ENCODE measurements around the gene PHLPP2.
A peak's percentile ranks its signal among the peaks of the same experiment; 100 is the strongest.

Gene PHLPP2

DNA sequence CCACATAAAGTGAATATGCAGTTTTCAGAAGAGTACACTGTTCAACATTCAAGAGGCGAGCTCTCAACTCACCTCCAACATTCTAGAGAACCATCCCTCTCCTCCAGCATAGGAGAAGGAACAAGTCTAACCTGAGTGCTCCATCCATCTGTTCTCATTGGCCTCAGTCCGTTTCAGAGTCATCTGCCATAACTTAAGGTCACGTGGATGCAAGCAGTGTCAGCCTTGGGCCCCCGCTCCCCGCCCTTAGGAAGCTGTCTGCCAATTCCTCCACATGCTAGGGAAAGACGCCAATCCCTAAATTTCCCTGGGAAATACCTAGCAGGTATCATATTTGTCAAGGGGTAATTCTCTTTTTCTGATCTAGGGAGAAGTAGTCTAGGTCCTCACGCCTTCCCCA is 77.1 kb downstream of the PHLPP2 start:
- H3K27me3 ChIP-seq (ENCODE audit: insufficient read depth, insufficient read length) = no peaks in the 10 kb centered on the region
- peaks cover 66% of the 10 kb centered on the region for H3K36me3 ChIP-seq (ENCODE audit: insufficient read depth, insufficient read length, low read length)
- DNase-seq (ENCODE audit: low read depth, low spot score) = no peak
- TF ChIP-seq YY1 (IDR thresholded peaks at IDR 0.05; ENCODE audit: insufficient read depth, insufficient read length) = no peak
- no peak for TF ChIP-seq SUZ12 (IDR thresholded peaks at IDR 0.05; ENCODE audit: extremely low read depth, insufficient read depth, insufficient read length)
- no peak for TF ChIP-seq ZNF274 (IDR thresholded peaks at IDR 0.05; ENCODE audit: low read depth, low read length)
- H3K4me3 ChIP-seq (ENCODE audit: insufficient read length, low read depth) = no peak overlapping the region
- no peaks in the 10 kb centered on the region for H3K9me3 ChIP-seq (ENCODE audit: insufficient read depth, low read length)
- H3K4me1 ChIP-seq (ENCODE audit: insufficient read depth, insufficient read length) = no peaks in the 10 kb centered on the region
- H3K9ac ChIP-seq (ENCODE audit: insufficient read length, low read depth) = no peak overlapping the region

DNA sequence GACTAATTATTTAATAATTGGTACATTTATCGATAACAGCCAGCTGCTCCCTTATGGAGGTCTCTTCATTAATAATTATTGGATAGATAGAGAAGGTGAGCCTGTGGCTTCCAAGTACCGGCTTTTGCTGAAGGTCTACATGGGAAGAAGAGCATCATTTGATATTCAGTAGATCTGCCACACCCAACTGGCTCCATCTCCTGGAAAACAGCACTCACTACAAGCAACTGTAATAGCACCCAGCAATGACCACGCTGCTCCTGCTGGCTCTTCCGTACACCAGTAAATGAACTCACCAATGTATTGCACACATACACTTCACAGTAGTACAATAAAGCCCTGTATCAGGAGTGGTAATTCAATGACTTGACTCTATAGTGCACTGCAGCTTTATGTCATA is 79.1 kb downstream of the PHLPP2 start:
- Histone ChIP-seq H3K36me3 (ENCODE audit: insufficient read depth, insufficient read length, low read length) (peaks cover 51% of the 10 kb centered on the region), H3K4me1 (ENCODE audit: insufficient read depth, insufficient read length) (peaks cover 1% of the 10 kb centered on the region), H3K9me3 (ENCODE audit: insufficient read depth, low read length) (no peaks in the 10 kb centered on the region), H3K27me3 (ENCODE audit: insufficient read depth, insufficient read length) (no peaks in the 10 kb centered on the region), H3K9ac (ENCODE audit: insufficient read length, low read depth) (no peak overlapping the region), H3K4me3 (ENCODE audit: insufficient read length, low read depth) (no peak overlapping the region)
- no peak for DNase-seq (ENCODE audit: low read depth, low spot score)
- TF ChIP-seq SUZ12 (IDR thresholded peaks at IDR 0.05; ENCODE audit: extremely low read depth, insufficient read depth, insufficient read length) (no peak), YY1 (IDR thresholded peaks at IDR 0.05; ENCODE audit: insufficient read depth, insufficient read length) (no peak), ZNF274 (IDR thresholded peaks at IDR 0.05; ENCODE audit: low read depth, low read length) (no peak)

DNA sequence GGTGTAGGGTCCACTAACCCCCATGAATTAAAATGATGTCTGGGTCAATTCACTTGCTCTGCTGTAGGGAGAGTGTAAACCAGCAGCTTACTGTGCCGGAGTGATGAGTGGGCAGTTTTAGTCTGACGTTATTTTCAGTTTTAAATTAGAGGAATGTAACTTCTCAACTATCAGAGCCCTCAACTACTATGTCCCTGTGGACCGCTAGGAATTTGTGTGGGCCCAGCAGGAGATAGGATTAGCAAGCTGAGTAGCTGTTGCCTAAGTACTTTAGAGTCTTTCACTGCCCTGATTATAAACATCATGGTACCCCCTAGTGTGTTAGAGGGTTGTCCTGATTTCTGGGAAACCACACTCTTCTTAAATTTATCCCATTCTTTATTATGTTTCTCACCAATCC is 87.1 kb downstream of the PHLPP2 start:
- no peak overlapping the region for H3K4me3 ChIP-seq (ENCODE audit: insufficient read length, low read depth)
- H3K36me3 ChIP-seq (ENCODE audit: insufficient read depth, insufficient read length, low read length) = peaks cover 5% of the 10 kb centered on the region
- TF ChIP-seq SUZ12 (IDR thresholded peaks at IDR 0.05; ENCODE audit: extremely low read depth, insufficient read depth, insufficient read length) (no peak), YY1 (IDR thresholded peaks at IDR 0.05; ENCODE audit: insufficient read depth, insufficient read length) (no peak), ZNF274 (IDR thresholded peaks at IDR 0.05; ENCODE audit: low read depth, low read length) (no peak)
- H3K4me1 ChIP-seq (ENCODE audit: insufficient read depth, insufficient read length) = peaks cover 8% of the 10 kb centered on the region
- H3K9ac ChIP-seq (ENCODE audit: insufficient read length, low read depth) = no peak overlapping the region
- no peaks in the 10 kb centered on the region for H3K9me3 ChIP-seq (ENCODE audit: insufficient read depth, low read length)
- no peaks in the 10 kb centered on the region for H3K27me3 ChIP-seq (ENCODE audit: insufficient read depth, insufficient read length)
- DNase-seq (ENCODE audit: low read depth, low spot score) = peak; percentile 88

DNA sequence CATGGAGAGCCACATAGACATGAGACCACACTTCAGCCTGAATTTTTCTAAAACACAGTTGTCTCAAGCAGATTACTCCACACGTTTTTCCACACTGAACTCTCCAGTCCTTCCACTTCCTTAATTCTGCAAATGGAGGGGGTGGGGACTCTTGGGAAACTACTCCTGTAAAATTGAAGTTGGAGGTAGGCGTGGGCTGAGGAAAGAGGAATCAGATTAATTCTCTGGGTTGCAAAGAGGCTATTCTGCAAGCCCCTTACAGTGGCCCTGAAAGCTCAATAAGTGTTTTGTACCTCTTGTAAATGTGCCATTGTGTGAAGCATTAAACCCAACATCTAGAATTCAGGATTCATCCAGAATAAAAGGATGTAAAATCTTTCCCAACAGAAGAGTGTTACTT is 88.9 kb downstream of the PHLPP2 start:
- no peak overlapping the region for H3K9ac ChIP-seq (ENCODE audit: insufficient read length, low read depth)
- peaks cover 8% of the 10 kb centered on the region for H3K4me1 ChIP-seq (ENCODE audit: insufficient read depth, insufficient read length)
- H3K27me3 ChIP-seq (ENCODE audit: insufficient read depth, insufficient read length) = no peaks in the 10 kb centered on the region
- peaks cover 4% of the 10 kb centered on the region for H3K36me3 ChIP-seq (ENCODE audit: insufficient read depth, insufficient read length, low read length)
- H3K9me3 ChIP-seq (ENCODE audit: insufficient read depth, low read length) = no peaks in the 10 kb centered on the region
- TF ChIP-seq SUZ12 (IDR thresholded peaks at IDR 0.05; ENCODE audit: extremely low read depth, insufficient read depth, insufficient read length) (no peak), YY1 (IDR thresholded peaks at IDR 0.05; ENCODE audit: insufficient read depth, insufficient read length) (no peak)
- DNase-seq (ENCODE audit: low read depth, low spot score) = no peak
- H3K4me3 ChIP-seq (ENCODE audit: insufficient read length, low read depth) = no peak overlapping the region

DNA sequence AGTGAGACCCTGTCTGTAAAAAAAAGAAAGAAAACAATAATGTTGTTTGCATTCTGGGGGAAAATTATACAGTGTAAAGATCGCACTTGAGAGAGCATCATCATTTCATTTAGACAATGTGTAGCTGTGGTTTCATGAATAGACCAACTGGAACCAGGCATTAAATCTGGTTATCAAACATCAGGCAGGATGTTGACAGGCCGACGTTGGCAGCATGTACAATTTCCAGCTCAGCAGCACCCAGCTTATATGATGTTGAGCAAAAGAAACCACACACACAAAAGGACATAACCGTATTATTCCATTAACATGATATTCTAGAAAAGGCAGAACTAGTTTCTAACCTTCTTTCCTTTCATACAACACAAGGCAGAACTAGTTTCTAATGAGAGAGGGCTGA is 92.7 kb downstream of the PHLPP2 start:
- no peak for DNase-seq (ENCODE audit: low read depth, low spot score)
- no peak overlapping the region for H3K9ac ChIP-seq (ENCODE audit: insufficient read length, low read depth)

DNA sequence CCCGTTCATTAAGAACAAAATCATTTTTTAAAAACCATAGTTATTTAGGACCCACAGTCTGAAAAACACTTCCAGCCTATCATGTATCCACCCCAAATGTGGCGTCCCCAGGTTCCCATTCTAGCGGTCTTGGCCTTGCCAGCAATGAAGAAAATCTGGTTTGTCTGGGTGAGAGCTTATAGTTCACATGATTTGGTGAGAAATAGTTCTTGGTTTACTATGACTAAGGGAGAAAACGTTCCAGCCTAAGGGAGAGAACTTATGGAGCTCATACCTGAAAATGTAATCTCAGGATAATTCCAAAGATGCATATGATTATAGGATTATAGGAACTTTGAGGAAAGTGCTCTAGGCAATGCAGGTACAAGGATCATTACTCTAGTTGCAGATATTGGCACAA is 93.7 kb downstream of the PHLPP2 start:
- no peak for DNase-seq (ENCODE audit: low read depth, low spot score)
- TF ChIP-seq SUZ12 (IDR thresholded peaks at IDR 0.05; ENCODE audit: extremely low read depth, insufficient read depth, insufficient read length) (no peak), ZNF274 (IDR thresholded peaks at IDR 0.05; ENCODE audit: low read depth, low read length) (no peak), YY1 (IDR thresholded peaks at IDR 0.05; ENCODE audit: insufficient read depth, insufficient read length) (no peak)
- Histone ChIP-seq H3K9ac (ENCODE audit: insufficient read length, low read depth) (no peak overlapping the region), H3K36me3 (ENCODE audit: insufficient read depth, insufficient read length, low read length) (no peaks in the 10 kb centered on the region), H3K27me3 (ENCODE audit: insufficient read depth, insufficient read length) (peaks cover 12% of the 10 kb centered on the region), H3K4me1 (ENCODE audit: insufficient read depth, insufficient read length) (peaks cover 10% of the 10 kb centered on the region), H3K4me3 (ENCODE audit: insufficient read length, low read depth) (no peak overlapping the region), H3K9me3 (ENCODE audit: insufficient read depth, low read length) (no peaks in the 10 kb centered on the region)

More for the DNA sequence above, 92.7 kb downstream of the PHLPP2 start:
- Histone ChIP-seq H3K4me3 (ENCODE audit: insufficient read length, low read depth) (no peak overlapping the region), H3K36me3 (ENCODE audit: insufficient read depth, insufficient read length, low read length) (no peaks in the 10 kb centered on the region), H3K27me3 (ENCODE audit: insufficient read depth, insufficient read length) (peaks cover 3% of the 10 kb centered on the region), H3K9me3 (ENCODE audit: insufficient read depth, low read length) (no peaks in the 10 kb centered on the region), H3K4me1 (ENCODE audit: insufficient read depth, insufficient read length) (peaks cover 8% of the 10 kb centered on the region)
- TF ChIP-seq SUZ12 (IDR thresholded peaks at IDR 0.05; ENCODE audit: extremely low read depth, insufficient read depth, insufficient read length) (no peak), ZNF274 (IDR thresholded peaks at IDR 0.05; ENCODE audit: low read depth, low read length) (no peak), YY1 (IDR thresholded peaks at IDR 0.05; ENCODE audit: insufficient read depth, insufficient read length) (no peak)

DNA sequence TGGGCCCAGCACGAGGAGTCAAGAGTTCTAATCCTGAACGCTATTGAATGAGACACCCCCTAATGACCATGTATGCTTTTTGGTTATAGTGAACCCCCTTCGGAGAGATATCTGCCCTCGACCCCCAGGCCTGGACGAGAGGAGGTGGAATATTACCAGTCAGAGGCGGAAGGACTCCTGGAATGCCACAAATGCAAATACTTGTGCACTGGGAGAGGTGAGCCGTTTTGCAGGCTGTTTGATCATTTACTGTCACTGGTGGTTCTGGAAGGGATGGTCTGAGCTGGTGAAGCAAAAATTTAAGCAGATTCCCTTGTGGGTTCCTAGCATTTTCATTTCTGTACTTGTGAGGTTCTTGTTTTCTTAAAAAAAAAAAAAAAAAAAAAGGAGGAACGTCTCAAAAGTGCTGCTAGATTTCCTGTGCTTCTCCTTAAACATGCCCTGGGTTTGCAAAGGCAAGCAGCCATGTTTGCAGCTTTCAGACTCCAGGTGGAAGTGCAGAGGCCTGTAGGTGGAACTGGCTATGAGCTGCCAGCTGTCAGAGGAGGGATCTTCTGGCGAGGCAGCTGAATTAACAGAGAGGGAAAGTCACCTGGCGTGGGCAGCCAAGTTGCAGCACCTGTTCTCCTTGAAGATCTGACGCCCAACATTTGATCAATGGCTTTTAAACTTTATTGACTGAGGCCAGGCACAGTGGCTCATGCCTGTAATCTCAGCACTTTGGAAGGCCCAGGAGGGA is 95.1 kb downstream of the PHLPP2 start:
- peaks cover 25% of the 10 kb centered on the region for H3K27me3 ChIP-seq (ENCODE audit: insufficient read depth, insufficient read length)
- TF ChIP-seq SUZ12 (IDR thresholded peaks at IDR 0.05; ENCODE audit: extremely low read depth, insufficient read depth, insufficient read length) (no peak), ZNF274 (IDR thresholded peaks at IDR 0.05; ENCODE audit: low read depth, low read length) (no peak), YY1 (IDR thresholded peaks at IDR 0.05; ENCODE audit: insufficient read depth, insufficient read length) (no peak)
- peak overlapping the region; percentile 47 for H3K9ac ChIP-seq (ENCODE audit: insufficient read length, low read depth)
- H3K4me1 ChIP-seq (ENCODE audit: insufficient read depth, insufficient read length) = peaks cover 12% of the 10 kb centered on the region
- no peaks in the 10 kb centered on the region for H3K36me3 ChIP-seq (ENCODE audit: insufficient read depth, insufficient read length, low read length)
- DNase-seq (ENCODE audit: low read depth, low spot score) = no peak
- H3K9me3 ChIP-seq (ENCODE audit: insufficient read depth, low read length) = no peaks in the 10 kb centered on the region
- H3K4me3 ChIP-seq (ENCODE audit: insufficient read length, low read depth) = no peak overlapping the region

All from NT2/D1 (cell line).